NCI-H2227 treated with DMSO at 0.1 percent for 48 hours (cell line): ENCODE data around the gene SPATS2L.
A peak's percentile ranks its signal among the peaks of the same experiment; 100 is the strongest.

Source experiments
- DNase-seq: peaks from one replicate; lab custom pipeline; 2025; lab: John Stamatoyannopoulos, UW

SPATS2L gene

GRCh38 chr2:200469708-200470211, 163.3 kb downstream of the SPATS2L start:
- DNase-seq, result no peak

- no peak for DNase-seq
Observed at GRCh38 chr2:200470230-200470629, 163.7 kb downstream of the SPATS2L start.

- DNase-seq, result peak; percentile 27
Observed at GRCh38 chr2:200471324-200471848, 164.9 kb downstream of the SPATS2L start.

DNA sequence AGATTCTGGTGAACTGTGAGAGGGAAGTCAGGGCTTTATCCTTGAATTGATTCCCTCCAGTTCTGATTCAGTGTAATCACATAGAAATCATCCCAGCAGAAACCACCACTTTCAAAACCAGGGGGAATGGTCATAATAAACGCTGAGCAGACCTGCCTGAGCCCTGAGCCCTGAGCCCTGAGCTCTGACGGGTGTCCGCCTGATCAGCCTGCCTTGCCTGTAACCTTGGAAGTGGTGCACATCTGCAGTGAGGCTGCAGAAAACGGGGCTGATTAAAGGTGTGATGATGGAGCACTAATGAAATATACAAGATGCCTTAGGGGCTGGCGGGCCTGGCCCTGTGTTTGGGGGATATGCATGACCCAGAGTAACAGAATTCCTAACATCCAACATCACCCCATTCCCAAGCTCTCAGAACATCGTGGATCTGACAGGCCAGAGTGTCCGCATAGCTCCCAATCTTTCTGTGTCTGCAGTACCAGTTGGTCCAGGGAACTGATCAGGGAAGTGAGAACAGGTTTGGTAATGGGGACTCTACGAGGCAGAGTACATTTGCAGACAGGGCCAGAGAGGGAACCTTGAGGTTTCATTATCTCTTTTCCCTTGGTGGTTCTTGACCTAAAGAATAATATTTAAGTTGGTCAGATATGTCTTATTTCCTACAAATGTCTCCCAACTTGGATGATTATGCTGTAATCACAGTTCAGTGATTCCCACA, 165.6 kb downstream of the SPATS2L start:
- no peak for DNase-seq

DNA sequence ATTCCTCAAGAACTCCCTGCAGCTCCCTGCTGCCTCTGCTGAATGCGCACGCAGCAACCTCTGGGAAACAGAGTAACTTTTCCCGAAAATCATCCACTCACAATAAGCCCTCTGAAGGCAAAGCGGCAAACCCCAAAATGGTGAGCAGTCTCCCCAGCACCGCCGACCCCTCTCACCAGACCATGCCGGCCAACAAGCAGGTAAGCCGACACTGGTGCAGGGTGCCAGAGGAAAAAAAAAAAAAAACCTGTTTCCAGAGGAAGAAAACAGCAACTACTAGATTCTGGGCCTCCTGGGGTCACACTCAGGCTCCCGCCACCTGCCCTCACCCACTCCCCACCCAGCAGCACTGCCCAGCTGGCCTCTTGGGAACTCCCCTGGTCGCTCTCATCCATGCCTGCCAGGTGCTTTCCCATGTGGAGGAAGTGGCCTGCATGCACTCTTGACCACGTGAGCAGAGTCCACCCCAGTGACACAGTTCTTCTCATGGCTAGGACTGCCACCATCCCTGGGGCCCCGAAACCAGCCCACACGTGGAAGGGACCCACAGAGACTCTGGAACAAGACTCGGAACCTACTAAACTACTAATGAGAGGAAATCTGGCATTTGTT, 166.5 kb downstream of the SPATS2L start:
- no peak for DNase-seq

DNA sequence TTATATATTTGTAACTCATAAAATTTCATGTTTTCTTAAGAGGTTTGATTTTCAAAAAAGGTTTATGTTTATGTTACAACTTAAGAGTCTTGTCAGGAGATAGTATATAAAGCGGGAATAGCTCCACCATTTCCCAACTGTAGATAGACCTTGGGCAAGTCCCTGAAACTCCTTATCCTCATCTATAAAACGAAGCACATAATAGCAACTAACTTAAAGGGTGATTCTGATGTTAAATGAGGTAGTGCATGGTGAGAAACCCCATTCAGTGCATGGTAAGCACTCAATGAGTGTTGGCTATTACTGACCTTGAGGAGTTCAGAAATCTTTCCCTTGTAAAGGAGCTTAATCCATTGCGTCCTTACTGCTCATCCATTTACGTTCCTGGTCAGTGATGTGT, 169.3 kb downstream of the SPATS2L start:
- DNase-seq, result no peak

- peak; percentile 58 for DNase-seq
Observed at GRCh38 chr2:200476836-200477235, 170.3 kb downstream of the SPATS2L start.

- no peak for DNase-seq
Observed at GRCh38 chr2:200477667-200478131, 171.2 kb downstream of the SPATS2L start.

DNA sequence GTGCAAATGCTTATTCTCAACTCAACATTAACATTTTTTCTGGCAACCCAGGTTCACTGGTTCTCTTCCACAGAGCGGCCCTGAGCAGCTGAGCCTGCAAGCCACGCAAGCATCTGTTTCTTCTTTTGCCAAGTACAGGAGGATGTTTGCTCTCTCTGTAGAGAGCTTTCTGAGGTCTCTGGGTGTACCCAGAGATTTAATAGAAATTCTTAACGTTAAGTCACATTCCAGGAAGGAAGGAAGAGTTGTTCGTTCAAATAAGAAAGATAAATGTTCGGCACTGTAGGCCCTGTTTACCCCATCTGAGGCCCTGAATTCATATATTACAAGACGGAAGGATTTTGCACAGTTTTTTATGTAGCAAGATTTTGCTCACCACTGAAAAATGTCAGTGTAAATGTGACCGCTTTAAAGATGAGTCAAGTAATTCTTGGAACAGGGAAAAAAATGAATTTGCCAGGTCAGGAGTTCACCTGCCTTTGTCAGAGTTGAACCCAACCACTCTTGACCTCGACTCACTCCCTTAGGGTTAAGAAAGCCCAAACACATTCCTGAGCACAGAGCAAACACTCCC, 173.3 kb downstream of the SPATS2L start:
- DNase-seq, result no peak

DNA sequence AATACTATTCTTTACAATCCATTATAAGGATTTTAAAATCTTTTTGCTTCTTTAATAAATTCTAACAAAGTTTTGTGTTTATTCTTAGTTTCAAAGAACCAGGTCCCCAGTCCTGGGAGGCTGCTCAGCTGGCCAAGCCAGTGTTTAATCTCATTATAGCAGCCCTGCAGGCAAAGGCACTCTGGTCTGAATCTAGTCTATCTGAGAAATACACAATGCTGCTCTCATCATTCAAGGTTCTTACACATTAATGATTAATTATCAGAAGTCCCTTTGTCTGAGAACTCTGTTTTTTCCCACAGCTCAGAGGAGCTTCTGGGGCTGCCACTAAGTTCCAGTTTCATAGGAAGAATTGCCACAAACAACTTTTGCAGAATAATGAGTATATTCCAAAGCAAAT, 175.7 kb downstream of the SPATS2L start:
- DNase-seq, result no peak

GRCh38 chr2:200483729-200484198, 177.3 kb downstream of the SPATS2L start:
- DNase-seq, result peak; percentile 63

- no peak for DNase-seq
Observed at GRCh38 chr2:200484934-200485333, 178.4 kb downstream of the SPATS2L start.

- DNase-seq, result no peak
Observed at GRCh38 chr2:200486529-200486928, 180.0 kb downstream of the SPATS2L start.

DNA sequence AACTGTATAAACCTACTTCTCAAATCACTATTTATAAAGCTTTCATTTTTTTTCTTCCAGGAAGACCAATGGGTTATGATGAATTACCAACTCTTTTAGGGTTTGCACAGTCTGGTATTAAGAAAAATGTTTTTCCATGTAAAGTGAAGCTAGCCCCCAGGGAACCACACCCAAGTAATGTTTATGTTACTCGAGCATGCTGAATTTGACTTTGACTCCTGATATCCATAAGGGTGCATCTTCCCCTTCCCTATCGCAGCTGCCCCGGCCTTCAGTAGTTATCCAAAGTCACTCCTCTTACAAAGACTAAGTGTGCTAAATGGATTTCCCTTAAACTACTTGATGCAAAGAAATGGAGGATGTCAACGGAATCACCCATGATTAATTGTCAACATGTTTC, 181.7 kb downstream of the SPATS2L start:
- no peak for DNase-seq

GRCh38 chr2:200490001-200490400, 183.5 kb downstream of the SPATS2L start:
- no peak for DNase-seq

DNA sequence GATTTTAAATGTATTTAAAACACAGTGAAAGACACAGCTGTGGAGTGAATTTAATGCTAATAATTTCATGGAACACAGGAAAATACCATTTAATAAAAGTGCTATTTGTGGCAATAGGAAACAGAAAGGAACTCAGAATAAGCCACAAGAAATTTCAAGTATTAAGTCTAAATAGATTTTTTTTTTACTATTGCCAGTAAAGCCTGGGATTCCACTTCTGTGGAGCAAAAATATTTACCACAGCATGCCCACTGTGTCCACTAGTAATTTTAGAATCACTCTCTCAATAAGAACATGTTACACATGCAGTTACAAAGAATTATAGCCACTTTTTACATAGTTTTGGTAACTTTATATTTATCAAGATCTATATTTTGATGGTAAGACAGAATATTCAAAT, 186.2 kb downstream of the SPATS2L start:
- DNase-seq, result no peak

DNA sequence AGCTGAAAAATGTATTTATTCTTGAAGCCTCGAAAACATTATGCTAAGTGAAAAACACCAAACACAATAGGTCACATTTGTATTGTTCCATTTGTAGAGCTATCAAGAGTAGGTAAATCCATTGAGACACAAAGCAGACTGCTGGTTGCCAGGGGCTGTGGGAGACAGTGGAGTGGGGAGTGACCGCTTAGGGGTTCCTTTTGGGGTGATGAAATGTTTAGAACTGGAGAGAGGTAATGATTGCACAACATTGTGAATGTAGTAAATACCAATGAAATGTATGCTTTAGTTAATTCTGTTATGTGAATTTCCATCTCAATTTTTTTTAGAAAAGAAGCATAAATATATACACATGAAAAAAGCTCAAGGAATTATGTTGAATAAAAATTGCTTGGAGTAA, 187.6 kb downstream of the SPATS2L start:
- DNase-seq, result no peak

- no peak for DNase-seq
Observed at GRCh38 chr2:200496696-200497095, 190.2 kb downstream of the SPATS2L start.

DNA sequence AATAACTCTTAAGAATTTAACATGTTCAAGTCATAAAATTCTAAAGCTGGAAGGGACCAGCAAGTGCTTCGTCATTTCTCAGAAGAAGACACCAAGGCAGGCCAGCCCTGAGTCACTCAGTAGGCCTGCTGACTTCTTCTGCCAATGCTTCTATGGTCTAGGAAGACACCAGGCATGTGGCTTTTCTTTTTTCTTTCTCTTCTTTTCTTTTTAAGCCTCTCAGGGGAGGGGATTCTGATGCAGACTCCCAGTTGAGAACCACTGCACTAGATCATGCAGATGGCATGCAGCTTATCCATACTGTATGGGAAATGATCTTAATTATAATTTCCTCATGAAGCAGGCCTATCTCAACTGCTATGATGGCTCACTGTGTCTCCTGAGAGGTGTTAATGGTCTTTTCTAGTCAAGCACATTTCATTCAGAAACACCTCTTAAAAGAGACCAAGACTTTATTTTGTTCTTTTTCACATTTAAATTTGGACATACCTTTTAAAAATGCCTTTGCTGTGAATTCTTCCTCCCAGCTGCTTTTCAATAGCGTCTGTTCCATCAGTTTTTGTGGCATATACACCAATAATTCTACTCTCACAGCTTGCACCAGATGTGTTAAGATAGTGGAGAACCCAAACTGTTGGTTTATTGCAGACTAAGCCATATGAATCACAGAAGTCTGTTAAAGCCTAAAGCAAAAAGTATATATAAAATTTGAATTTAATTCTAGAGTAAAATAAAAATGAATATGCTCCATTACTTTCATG, 192.1 kb downstream of the SPATS2L start:
- DNase-seq, result no peak

- DNase-seq, result no peak
Observed at GRCh38 chr2:200502196-200502595, 195.7 kb downstream of the SPATS2L start.

DNA sequence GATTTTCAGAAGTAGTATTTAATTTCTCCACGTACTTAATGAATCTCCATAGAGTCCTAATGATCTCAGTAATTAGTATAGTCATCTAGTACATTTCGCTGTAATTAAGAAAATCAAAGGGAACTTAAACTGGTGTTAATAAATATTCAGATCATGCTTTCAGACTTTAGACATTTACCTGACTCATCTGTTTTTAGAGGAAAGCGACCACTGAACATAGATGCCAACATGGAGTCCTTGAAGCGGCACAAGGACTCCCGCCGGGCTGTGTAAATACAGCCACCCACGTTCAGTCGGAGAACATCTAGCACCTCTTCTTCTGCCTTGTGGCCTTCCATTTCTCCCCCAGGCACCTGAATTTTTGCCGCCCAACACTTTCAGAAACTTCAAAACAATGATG, 200.2 kb downstream of the SPATS2L start:
- no peak for DNase-seq

GRCh38 chr2:200507179-200507578, 200.7 kb downstream of the SPATS2L start:
- no peak for DNase-seq
